AML-193 (cell line): Measurements from ENCODE around the gene CBX8.

ENCODE experiments used
- DNase-seq, 2 experiments: peaks; one replicate each; lab custom pipeline; 2025; lab: John Stamatoyannopoulos, UW

CBX8 gene

DNA sequence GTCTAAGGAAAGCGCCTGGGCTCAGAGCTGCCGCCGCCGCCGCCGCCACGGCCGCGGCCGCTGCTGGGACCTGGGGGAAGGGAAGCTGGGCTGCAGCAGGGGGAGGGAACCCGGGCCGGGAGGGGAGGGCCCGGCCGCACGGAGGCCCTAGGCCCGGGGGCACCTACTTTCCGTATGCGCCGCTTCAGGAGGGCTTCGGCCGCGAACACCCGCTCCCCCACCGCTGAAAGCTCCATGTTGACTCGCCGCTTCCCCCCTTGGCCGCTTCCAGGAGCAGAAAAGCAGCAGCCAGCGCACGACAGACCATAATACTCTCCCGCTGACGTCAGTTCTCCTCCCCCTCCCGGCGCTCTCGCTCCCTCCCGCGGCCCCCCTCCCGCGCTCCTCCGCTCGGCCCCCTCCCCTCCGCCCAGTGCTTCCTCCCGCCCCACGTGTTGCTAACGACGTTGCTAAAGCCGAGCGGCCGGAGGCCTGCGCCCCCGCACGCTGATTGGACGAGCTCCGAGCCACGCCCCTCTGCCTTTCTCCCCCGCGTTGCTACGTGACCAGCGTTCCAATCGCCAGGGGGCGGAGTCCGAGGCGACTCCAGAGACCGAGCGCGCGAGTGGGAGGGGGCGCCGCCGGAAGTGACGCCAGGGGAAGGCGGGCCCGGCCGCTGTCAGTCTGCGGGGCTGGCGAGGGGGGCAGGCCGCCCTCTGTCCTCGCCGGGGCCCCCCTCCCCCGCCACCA lies at the start of gene CBX8:
CBX8 (minus strand) TSS at position 315 of the 729 bp plus-strand sequence; CDS start at position 236, 79 bp downstream.
- peak; percentile 99 to 100 for DNase-seq

DNA sequence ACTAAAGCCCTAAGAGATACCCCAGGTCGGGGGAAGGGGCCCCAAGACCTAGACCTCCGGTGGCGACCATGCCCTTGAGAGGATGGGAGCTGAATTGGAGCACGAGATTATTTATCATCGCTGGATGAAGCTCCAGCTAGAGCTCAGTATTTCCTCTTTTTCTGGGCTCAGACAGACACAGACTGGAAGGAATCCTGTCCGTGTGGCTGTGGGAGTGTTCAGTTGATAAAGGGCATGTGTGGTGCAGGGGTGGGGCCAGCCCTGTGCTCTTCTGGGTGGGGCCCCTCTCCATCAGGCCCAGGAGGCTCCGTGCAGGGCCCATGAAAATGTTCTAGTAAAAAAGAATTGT lies 48.7 kb upstream of the CBX8 start:
- DNase-seq: peak; percentile 43 to 63

DNA sequence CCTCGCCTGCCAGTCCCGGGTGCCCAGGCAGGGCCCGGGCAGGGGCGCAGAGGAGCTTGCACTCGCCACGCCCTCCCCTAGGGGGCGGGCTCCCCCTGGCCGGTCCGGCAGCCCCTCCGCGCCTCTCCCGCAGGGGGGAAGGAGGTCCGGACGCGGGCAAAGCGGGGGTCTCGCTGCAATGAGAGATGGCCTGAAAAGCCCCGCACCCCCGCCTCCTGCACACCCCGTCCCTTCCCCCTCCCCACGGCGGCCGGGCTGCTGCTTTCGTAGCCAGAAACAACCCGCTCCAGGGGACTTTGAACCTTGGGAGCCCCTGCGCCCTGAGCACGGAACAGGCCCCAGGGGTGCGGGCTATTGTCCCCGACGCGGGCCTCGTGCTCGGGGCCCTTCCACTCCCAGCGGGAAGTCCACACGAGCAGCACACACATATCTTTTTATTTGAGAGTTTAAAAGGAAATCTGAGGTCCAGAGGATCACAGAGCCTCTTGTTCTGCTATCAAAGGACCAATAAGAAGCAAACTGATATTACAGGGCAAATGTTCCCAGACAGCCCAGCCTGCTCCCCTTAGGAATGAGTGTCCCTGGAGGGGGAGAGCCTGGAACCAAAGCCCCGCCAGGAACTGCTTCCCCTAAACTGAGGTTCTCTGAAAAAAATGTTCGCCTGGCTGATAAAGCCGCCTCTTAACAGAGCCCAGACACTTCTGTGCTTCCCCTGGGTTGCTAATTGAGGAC lies 48.2 kb upstream of the CBX8 start:
- peak; percentile 19 to 43 for DNase-seq

DNA sequence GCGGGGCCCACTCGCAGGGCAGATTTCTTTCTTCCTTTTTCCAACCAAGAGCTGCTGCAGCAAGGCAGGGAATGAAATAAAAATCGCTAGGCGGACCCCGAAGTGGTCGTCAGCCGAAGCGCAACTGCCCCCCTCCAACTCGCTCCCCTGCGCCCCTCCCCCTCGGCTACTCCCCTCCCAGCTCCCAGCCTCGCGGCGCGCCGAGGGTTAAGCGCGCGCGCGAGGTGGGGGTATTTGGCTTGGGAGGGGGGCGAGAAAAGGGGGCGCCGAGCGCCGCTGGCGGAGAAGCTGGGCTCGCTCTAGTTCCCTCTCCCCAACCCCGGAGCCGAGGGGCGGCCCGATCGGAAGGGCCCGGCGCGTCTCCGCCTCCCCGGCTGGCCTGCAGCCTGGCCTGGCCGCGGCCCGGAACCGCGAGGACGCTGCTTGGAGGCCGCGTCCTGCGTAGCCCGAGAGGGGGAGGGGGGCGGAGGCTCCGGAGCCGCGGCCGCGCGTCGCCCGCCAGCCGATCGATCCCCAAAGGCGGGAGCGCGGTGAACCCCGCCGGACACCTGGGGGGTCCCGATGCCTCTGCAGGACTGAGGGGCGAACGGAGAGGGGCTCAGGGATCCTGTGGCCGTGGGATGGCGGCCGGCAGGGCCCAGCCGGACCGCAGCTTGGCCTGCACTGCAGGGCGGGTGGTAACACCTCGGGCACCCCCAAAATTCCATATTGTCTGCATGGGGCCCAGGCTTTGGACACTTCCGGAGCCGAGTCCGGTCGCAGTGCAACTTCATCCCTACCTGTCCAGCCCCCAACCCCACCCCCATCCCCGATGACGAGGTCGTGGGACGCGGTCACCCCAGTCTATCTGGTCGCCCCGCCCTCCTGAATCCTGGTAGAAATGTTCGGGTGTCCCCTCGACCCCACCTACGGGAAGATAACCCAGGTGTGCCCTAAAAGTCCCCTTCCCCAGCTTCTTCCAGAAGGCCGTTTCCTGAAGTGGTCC lies 47.2 kb upstream of the CBX8 start:
- no peak for DNase-seq

DNA sequence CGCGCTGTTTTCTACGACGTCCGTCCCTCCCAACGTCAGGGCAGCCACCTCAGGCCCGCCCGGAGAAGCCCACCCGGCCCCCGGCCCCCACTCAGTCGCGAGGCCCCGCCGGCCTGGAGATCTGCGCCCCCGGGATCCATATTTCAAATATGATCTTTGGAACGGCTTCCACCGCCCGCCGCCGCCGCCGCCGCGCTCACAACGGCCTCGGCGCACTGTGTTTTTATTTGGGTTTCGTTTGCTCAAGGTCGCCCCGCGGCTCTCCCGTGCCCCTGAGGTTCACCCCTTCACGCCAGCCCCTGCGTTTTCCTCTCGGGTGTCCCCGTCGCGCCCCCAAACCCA lies 46.6 kb upstream of the CBX8 start:
- no peak for DNase-seq

DNA sequence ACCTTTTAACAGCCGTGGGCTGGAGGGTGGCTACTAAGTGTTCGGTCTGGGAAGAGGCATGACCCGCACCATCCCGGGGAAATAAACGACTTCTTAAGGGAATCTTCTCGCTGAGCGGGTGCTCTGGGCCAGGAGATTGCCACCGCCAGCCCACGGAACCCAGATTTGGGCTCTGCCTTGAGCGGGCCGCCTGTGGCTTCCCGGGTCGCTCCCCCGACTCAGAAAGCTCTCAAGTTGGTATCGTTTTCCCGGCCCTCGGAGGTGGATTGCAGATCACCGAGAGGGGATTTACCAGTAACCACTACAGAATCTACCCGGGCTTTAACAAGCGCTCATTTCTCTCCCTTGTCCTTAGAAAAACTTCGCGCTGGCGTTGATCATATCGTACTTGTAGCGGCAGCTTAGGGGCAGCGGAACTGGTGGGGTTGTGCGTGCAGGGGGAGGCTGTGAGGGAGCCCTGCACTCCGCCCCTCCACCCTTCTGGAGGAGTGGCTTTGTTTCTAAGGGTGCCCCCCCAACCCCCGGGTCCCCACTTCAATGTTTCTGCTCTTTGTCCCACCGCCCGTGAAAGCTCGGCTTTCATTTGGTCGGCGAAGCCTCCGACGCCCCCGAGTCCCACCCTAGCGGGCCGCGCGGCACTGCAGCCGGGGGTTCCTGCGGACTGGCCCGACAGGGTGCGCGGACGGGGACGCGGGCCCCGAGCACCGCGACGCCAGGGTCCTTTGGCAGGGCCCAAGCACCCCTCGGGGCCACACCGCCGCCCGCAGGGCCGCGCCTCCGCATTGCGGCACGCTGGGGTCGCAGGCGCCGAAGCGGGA lies 46.0 kb upstream of the CBX8 start:
- DNase-seq: no peak

DNA sequence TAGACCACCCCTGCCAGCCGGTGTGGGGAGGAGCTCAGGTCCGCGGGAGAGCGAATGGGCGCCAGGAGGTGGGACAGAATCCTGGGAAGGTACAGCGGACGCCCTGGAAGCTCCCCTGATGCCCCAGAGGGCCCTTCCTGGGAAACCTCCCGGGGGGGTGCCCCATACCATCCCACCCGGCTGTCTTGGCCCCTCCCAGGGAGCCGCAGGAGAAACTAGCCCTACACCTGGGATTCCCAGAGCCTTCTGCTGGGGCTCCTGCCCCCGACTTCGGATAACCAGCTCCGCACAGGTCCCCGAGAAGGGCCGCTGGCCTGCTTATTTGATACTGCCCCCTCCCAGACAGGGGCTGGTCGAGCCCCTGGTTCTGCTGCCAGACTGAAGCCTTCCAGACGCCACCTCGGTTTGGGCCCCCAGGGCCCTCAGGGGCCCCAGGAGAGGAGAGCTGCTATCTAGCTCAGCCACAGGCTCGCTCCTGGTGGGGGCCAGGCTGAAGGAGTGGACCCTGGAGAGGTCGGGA lies 45.3 kb upstream of the CBX8 start:
- DNase-seq: no peak

DNA sequence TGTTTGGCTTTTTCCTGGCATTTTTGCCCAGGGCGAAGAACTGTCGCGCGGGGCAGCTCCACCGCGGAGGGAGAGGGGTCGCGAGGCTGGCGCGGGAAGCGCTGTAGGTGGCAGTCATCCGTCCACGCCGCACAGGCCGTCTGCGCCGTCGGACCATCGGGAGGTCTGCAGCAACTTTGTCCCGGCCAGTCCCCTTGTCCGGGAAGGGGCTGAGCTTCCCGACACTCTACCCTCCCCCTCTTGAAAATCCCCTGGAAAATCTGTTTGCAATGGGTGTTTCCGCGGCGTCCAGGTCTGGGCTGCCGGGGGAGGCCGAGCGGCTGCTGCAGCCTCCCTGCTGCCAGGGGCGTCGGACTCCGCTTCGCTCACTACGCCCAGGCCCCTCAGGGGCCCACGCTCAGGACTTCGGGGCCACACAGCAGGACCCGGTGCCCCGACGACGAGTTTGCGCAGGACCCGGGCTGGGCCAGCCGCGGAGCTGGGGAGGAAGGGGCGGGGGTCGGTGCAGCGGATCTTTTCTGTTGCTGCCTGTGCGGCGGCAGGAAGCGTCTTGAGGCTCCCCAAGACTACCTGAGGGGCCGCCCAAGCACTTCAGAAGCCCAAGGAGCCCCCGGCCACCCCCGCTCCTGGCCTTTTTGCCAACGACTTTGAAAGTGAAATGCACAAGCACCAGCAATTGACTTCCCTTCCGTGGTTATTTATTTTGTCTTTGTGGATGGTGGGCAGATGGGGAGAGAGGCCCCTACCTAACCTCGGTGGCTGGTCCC lies 44.7 kb upstream of the CBX8 start:
- DNase-seq: no peak

DNA sequence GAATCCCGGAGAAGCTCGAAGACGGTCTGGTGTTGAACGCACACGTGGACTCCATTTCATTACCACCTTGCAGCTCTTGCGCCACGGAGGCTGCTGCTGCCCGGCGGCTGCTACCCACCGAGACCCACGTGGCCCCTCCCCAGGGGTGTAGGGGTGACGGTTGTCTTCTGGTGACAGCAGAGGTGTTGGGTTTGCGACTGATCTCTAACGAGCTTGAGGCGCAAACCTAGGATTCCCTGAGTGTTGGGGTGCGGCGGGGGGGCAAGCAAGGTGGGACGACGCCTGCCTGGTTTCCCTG lies 44.1 kb upstream of the CBX8 start:
- DNase-seq: no peak

DNA sequence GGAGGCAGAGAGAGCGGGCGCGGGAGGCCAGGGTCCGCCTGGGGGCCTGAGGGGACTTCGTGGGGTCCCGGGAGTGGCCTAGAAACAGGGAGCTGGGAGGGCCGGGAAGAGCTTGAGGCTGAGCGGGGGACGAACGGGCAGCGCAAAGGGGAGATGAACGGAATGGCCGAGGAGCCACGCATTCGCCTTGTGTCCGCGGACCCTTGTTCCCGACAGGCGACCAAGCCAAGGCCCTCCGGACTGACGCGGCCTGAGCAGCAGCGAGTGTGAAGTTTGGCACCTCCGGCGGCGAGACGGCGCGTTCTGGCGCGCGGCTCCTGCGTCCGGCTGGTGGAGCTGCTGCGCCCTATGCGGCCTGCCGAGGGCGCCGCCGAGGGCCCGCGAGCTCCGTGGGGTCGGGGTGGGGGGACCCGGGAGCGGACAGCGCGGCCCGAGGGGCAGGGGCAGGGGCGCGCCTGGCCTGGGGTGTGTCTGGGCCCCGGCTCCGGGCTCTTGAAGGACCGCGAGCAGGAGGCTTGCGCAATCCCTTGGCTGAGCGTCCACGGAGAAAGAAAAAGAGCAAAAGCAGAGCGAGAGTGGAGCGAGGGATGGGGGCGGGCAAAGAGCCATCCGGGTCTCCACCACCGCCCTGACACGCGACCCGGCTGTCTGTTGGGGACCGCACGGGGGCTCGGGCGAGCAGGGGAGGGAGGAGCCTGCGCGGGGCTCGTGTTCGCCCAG lies 43.6 kb upstream of the CBX8 start:
- DNase-seq: no peak

DNA sequence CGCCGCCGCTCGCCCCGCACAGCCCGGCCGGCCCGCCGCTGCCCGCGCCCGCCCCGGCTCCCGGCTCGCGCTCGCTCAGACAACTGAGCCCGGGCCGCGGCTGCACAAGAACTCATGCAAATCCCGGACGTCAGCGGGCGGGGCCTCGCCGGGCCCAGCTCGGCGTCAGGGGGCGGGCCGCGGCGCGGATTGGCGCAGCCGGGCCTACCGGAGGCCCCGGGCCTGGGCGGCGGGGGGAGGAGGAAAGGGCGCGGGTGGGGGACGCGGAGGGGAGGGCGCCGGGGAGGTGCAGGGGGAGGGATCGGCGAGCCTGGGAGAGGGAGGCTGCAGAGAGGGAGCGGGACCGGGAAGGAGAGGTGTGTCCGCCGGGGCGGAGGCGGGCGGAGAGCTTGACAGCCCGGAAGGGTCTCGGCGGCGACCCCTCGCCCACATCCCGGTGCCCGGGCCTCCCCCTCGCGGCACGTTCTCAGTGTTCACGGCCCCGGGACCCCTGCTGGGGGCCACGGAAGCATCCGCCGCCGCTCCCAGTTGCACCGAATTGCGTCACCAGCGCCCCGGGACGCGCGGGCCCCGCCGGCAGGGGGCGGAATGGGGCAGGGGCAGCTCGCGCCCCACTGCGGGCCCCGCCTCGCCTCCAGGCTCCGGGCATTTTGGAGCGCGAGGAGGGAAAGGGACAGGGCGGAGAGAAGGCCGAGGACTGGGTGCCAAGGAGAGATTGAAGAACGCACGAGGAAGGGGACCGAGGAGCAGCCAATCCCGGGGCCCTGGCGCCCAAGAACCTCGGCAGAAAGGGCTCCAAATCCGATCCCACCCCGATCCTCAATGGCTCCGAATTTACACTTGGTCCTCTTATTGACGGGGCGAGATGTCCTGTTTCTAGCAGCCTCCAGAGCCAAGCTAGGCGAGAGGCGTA lies 42.7 kb upstream of the CBX8 start, which contains the start of gene CBX4:
CBX4 (minus strand) TSS at position 85 of the 913 bp plus-strand sequence. CDS start 189 bp downstream, outside the sequence.
- peak; percentile 92 to 93 for DNase-seq

DNA sequence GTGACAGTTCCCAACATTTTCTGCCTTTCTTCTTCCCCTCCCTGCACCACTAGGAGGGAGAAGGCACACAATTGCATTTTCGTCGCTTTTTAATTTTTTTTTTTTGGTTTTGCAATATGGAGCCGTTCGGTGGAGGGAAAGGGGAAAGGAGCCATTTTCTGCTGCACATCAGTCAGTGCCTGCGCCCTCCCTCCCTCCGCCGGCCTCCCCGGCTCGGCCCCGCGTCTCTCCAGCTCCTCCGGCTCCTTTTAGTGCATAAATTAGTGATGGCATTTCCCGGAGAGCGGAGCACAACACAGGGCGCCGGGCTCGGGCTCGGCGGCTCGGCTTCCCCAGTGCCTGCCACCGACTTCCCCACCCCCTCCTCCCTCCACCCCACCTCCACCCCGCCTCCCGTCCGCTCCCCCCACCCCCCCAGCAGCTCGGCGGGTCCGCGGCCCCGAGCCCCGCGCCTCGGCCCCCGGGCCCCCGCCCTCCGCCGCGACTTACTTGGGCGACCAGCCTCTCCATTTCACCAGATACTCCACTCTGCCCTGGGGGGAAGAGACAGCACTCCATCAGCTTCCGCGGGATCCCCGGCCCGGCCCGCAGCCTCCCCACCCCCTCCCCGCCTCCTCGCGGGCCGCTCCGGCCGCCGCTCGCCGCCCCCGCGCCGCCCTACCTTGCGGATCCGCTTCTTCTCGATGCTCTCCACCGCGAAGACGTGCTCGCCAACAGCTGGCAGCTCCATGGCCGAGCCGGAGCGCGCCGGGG lies 41.8 kb upstream of the CBX8 start:
- DNase-seq: peak; percentile 45 to 60

DNA sequence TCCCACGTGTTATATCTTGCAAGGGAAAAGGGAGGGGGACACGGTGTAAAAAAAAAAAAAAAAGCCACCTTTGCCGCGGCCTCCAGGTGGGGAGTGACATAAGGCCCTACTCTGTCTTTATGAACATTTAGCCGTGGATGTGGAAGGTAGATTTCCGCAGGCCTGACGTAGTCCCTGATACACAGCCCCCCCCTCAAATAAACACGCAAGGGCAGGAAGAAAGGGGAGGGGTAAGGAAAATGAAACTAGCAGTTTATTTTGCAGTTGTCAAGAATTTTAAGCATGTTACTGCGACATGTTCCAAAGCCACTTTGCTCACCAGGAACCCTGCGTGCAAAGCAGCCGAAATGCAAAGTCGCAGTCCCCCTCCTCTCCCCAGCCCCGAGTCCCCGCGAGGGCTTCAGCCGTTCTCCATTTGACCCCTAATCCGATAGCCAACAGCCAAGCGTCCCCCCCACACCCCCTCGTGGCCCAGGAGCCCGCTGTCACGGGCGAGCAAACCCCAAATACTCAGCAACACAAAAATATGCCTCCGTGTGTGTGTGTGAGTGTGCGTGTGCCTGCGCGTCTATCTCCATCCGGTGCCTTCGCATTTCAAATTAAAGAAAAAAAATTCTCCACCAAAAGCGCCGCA lies 41.1 kb upstream of the CBX8 start:
- no peak for DNase-seq

DNA sequence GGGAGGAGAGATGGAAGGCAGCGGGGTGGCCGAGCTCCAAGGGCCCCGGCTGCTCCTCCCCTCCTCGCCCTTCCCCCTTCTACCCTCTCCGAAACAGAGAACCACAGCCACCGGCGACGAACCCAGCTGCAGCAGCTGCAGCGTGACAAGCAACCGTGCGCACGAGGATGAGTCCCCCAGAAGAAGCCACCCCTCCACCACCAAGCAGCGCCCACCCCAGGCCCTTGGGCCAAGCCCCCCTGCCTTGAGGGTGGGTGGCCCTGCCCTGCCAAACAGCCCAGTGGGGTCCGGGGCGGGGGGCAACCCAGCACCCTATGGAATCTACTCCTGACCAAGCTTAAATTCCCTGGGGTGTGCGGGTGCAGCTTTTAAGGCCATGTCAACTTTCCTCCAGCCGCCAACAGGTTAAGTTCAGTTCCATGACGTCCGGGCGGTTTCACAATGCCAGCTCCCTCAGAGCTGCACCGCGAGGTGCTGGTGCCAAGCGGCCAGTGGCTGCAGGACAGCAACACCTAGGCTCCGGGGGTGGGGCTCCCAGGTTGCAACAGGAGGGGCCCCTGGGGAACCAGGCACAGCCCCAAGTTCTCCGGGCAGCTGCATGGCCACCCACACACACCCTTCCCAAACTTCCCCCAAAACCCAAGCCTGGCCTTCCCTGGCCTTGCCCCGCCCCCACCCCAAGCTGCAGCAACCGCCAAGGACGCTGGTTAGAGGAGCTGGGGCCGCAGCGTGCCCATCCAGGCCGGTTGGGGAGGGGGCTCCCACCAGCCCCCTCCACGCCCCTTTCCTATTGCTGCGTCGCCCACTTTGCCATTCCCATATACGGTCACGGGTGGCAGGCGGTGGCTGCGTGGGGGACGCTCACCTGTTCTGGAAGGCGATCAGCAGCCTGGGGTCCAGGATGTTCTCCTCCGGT lies 40.4 kb upstream of the CBX8 start:
- peak; percentile 92 to 94 for DNase-seq

DNA sequence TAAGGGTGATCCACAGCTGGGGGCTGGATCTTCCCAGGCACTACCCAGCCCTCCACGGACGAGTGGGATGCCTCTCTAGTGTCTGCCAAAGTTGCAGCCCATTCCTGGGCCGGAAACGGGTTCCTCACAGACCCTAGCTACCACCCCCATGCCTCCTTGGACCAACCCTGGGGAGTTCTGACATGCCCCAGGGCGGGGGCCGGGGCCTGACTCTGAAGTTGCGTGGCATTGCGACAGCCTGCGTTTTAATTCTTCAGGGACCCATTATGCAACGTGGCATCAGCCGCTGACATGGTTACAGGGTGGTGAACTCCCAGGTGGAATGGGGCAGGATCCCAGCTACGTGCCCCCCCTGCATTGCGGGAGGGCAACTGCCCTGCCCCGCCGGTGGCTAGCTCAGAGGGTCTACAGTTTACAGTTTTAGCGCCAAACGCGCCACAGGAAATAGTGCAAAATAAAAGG lies 39.7 kb upstream of the CBX8 start:
- peak; percentile 84 to 88 for DNase-seq

DNA sequence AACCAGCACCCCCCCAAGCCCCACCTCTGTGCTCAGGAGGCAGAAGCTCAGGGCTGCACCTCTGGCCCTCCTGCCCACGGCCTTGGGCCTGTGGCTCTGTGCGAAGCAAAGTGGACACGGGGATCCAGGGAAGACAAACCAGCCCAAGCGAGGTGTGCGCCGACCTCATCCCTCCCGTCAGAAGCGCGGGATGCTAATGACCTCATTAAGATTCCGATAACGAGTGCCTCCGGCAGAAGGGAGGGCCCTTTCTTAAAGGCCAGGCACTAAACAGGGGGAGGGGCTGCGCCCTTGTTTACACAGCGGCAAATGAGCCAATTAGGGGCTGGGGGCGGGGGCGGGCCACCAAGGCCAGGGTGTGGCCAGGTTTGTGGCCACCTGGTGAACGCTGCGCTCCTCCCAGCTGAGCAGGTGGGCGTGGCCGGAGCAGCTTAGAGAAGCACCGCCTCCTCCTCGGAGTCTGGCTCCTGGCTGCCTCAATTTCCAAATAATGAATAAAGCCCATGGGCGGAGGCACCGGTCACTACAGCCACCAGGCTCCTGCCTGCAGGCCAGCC lies 39.2 kb upstream of the CBX8 start:
- no peak for DNase-seq
